HG02970 (cell line): ENCODE data around the gene IFFO2.

ENCODE experiments used
- ATAC-seq: cut with Tn5 transposase; IDR thresholded peaks from one replicate; pipeline ENCODE4 v1.9.1; 2021; ENCODE audit warnings: mild to moderate bottlenecking, moderate library complexity, moderate number of reproducible peaks; ENCODE audit not compliant: unreplicated experiment, low FRiP score

IFFO2 gene

GRCh38 chr1:18956193-18957135 lies at the start of gene IFFO2:
IFFO2 (minus strand) TSS chr1:18956676; CDS start chr1:18956332, 344 bp downstream.
- peak; percentile 71 for ATAC-seq

GRCh38 chr1:19006000-19006399 lies 49.5 kb upstream of the IFFO2 start:
- ATAC-seq, result no peak

GRCh38 chr1:19003371-19004290 lies 47.2 kb upstream of the IFFO2 start:
- ATAC-seq, result no peak

GRCh38 chr1:19000065-19000464 lies 43.6 kb upstream of the IFFO2 start:
- ATAC-seq, result no peak

GRCh38 chr1:18999359-18999758 lies 42.9 kb upstream of the IFFO2 start:
- no peak for ATAC-seq

- ATAC-seq, result no peak
Measured at GRCh38 chr1:18998016-18998724, 41.7 kb upstream of the IFFO2 start.

- no peak for ATAC-seq
Measured at GRCh38 chr1:18997508-18997907, 41.0 kb upstream of the IFFO2 start.

- ATAC-seq, result no peak
Measured at GRCh38 chr1:18996548-18997177, 40.2 kb upstream of the IFFO2 start.

- ATAC-seq, result no peak
Measured at GRCh38 chr1:18994381-18994780, 37.9 kb upstream of the IFFO2 start.

- no peak for ATAC-seq
Measured at GRCh38 chr1:18992646-18993045, 36.2 kb upstream of the IFFO2 start.

- ATAC-seq, result no peak
Measured at GRCh38 chr1:18991585-18991984, 35.1 kb upstream of the IFFO2 start.

- no peak for ATAC-seq
Measured at GRCh38 chr1:18989896-18990295, 33.4 kb upstream of the IFFO2 start.

GRCh38 chr1:18989176-18989799 lies 32.8 kb upstream of the IFFO2 start:
- no peak for ATAC-seq

GRCh38 chr1:18981242-18981641 lies 24.8 kb upstream of the IFFO2 start:
- ATAC-seq, result no peak

- no peak for ATAC-seq
Measured at GRCh38 chr1:18978706-18979105, 22.2 kb upstream of the IFFO2 start.

- ATAC-seq, result no peak
Measured at GRCh38 chr1:18977428-18977827, 21.0 kb upstream of the IFFO2 start.

- no peak for ATAC-seq
Measured at GRCh38 chr1:18976096-18976495, 19.6 kb upstream of the IFFO2 start.

- no peak for ATAC-seq
Measured at GRCh38 chr1:18974606-18975005, 18.1 kb upstream of the IFFO2 start.

- ATAC-seq, result no peak
Measured at GRCh38 chr1:18974005-18974404, 17.5 kb upstream of the IFFO2 start.
